Tibial artery (tissue), 4 donors: ENCODE measurements around the gene KCNQ1.

Source experiments
- DNase-seq, 2 donors: peaks; one replicate each; pipeline ENCODE4 v3.0.0-alpha.2; 2019
- H3K27ac ChIP-seq, 2 donors: fragments of 200-600 bp; sonication (generic) in 1 of 2; 1 replicate in 1 of 2; 2 replicates in 1 of 2; pipeline ENCODE4 v1.5.1; 2018 to 2019; ENCODE audit warnings: mild to moderate bottlenecking in 1 of 2
- H3K27me3 ChIP-seq, 2 donors: fragments of 200-600 bp; sonication (generic) in 1 of 2; one replicate each; pipeline versions ENCODE4 v1.5.1 to v1.6.0; 2016 to 2019
- H3K36me3 ChIP-seq, 3 donors: fragments of 200-600 bp; sonication (generic) in 2 of 3; one replicate each; pipeline ENCODE4 v1.5.1; 2016 to 2019; ENCODE audit warnings: mild to moderate bottlenecking in 2 of 3
- H3K4me1 ChIP-seq, 4 donors: fragments of 200-600 bp; sonication (generic) in 2 of 4; 1 replicate in 3 of 4; 2 replicates in 1 of 4; pipeline ENCODE4 v1.5.1; 2016 to 2019
- H3K4me3 ChIP-seq, 2 donors: fragments of 200-600 bp; sonication (generic) in 1 of 2; 1 replicate in 1 of 2; 2 replicates in 1 of 2; pipeline ENCODE4 v1.5.1; 2018 to 2019; ENCODE audit warnings: mild to moderate bottlenecking in 2 of 2
- H3K9me3 ChIP-seq, 3 donors: fragments of 200-600 bp; sonication (generic) in 1 of 3; one replicate each; pipeline ENCODE4 v1.5.1; 2016 to 2019
- intact Hi-C: fragments of 100-400 bp; cut with DNase I; formaldehyde crosslinking; loops from one replicate; pipeline ENCODE4 v1.15.0; 2023; ENCODE audit warnings: low total_unique reads
- TF ChIP-seq, protein P1 (sequence below), 2 experiments: fragments of 200-600 bp in 1 of 2; fragments of 450-650 bp in 1 of 2; IDR thresholded peaks; one replicate each; pipeline ENCODE4 v1.5.1; 2017 to 2019; ENCODE audit warnings: antibody characterized with exemption in 2 of 2, mild to moderate bottlenecking in 1 of 2, moderate library complexity in 1 of 2

KCNQ1 gene

DNA sequence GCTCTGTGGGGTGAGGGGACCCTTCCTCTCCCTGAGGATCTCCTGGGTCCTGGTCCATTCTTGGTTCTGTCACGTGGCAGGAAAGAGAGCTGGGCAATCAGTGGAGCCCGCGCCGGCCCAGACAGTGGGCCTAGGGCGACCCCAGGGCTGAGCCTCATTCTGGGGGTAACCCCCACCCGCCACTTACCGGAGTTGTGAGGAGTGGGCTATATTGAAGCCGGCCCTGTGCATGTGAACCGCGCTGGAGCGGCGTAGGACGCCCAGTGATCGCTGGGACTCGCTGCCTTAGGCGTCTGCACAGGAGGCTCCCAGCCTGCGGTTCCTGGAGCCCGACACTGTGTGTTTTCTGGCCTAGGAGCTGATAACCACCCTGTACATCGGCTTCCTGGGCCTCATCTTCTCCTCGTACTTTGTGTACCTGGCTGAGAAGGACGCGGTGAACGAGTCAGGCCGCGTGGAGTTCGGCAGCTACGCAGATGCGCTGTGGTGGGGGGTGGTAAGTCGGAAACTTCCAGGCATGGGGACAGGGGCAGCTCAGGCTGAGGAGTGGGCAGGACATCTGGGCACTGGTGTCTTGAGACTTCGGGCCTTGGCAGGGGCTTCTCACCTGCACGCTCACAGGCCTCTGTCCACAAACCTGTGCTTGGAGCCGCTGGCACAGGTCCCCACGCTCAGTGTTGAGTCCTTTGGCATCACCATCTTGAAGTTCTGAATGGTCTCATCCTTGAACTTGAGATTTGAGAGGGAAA lies 127.9 kb downstream of the KCNQ1 start:
- Histone ChIP-seq H3K4me3 (no peak overlapping the region), H3K27ac (no peak overlapping the region), H3K9me3 (no peaks in the 10 kb centered on the region), H3K36me3 (no peaks in the 10 kb centered on the region), H3K4me1 (no peaks in the 10 kb centered on the region), H3K27me3 (no peaks in the 10 kb centered on the region)
- peak in 1 of 2 donors; percentile 50 for DNase-seq
- TF ChIP-seq, protein P1, sequence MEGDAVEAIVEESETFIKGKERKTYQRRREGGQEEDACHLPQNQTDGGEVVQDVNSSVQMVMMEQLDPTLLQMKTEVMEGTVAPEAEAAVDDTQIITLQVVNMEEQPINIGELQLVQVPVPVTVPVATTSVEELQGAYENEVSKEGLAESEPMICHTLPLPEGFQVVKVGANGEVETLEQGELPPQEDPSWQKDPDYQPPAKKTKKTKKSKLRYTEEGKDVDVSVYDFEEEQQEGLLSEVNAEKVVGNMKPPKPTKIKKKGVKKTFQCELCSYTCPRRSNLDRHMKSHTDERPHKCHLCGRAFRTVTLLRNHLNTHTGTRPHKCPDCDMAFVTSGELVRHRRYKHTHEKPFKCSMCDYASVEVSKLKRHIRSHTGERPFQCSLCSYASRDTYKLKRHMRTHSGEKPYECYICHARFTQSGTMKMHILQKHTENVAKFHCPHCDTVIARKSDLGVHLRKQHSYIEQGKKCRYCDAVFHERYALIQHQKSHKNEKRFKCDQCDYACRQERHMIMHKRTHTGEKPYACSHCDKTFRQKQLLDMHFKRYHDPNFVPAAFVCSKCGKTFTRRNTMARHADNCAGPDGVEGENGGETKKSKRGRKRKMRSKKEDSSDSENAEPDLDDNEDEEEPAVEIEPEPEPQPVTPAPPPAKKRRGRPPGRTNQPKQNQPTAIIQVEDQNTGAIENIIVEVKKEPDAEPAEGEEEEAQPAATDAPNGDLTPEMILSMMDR (IDR thresholded peaks at IDR 0.05) = no peak
- intact Hi-C loops = no loop called here

DNA sequence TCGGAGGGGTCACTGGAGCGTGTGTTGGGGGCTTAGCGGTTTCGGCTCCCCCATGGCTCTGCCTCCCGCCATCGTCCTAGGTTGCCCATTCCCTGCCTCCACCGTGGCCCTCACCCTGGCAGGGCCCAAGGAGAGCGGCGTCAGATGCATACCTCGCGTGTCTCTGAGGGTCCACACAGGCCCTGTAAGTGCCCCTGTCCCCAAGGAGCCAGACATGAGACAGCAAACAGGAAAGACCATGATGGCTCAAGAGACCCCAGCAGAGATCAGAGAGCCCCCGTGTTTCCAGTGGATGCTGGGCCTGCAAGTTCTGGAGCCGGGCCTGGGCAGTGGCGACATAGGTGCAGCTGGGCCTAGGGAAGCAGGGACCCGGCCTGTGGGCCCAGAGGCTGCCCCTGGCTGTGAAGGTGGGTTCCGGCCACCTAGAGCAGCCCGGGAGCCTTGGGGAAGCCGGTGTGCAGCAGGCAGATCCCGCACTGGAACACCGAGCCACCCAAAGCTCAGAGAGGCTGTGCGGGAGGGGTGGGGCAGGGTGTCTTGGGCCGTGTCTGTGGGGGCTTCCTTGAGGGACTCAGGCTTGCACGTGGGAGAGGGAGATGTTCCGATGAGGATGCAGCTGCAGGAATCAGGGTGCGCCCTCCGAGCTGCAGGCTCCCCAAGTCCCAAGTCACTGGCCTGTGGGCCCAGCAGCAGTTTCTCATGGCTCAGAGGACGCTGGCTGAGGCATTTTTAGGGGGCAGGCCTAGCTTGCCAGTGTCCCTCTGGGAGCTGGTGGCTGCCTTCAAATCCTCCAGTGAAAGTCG lies 128.6 kb downstream of the KCNQ1 start:
- Histone ChIP-seq H3K4me1 (no peaks in the 10 kb centered on the region), H3K27ac (no peak overlapping the region), H3K9me3 (no peaks in the 10 kb centered on the region), H3K36me3 (no peaks in the 10 kb centered on the region), H3K27me3 (no peaks in the 10 kb centered on the region), H3K4me3 (no peak overlapping the region)
- peak; percentile 14 to 60 for DNase-seq
- intact Hi-C loops = no loop called here
- TF ChIP-seq, protein P1 (IDR thresholded peaks at IDR 0.05) = no peak

DNA sequence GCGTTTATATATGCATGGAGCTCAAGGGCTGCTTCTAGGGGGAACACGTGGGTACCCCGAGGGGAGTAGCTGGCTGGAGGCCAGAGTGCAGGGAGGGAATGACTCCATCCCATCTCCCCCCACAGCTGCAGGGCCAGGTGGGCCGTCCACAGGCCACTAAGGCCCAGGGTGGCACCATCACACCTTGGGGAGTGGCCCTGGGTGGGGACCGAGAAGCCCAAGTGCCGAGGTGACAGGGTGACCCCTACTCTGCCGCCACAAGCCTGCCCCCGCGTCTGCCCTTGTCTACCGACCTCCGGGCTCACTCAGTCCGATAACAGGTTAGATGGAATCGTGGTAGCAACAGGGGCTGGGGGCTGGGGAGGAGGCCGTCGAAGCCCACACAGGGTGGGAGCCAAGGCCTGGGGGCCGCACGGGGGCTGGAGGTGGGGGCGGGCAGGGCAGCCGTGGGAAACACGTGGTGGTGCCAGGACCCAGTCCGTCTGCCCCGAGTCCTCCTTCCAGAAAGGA lies 129.3 kb downstream of the KCNQ1 start:
- peak; percentile 8 to 61 for DNase-seq
- H3K4me3 ChIP-seq = no peak overlapping the region
- no peak overlapping the region for H3K27ac ChIP-seq
- TF ChIP-seq, protein P1 (IDR thresholded peaks at IDR 0.05) = no peak
- no peaks in the 10 kb centered on the region for H3K36me3 ChIP-seq
- no peaks in the 10 kb centered on the region for H3K9me3 ChIP-seq
- H3K27me3 ChIP-seq = no peaks in the 10 kb centered on the region
- H3K4me1 ChIP-seq = no peaks in the 10 kb centered on the region
- intact Hi-C loops = no loop called here

DNA sequence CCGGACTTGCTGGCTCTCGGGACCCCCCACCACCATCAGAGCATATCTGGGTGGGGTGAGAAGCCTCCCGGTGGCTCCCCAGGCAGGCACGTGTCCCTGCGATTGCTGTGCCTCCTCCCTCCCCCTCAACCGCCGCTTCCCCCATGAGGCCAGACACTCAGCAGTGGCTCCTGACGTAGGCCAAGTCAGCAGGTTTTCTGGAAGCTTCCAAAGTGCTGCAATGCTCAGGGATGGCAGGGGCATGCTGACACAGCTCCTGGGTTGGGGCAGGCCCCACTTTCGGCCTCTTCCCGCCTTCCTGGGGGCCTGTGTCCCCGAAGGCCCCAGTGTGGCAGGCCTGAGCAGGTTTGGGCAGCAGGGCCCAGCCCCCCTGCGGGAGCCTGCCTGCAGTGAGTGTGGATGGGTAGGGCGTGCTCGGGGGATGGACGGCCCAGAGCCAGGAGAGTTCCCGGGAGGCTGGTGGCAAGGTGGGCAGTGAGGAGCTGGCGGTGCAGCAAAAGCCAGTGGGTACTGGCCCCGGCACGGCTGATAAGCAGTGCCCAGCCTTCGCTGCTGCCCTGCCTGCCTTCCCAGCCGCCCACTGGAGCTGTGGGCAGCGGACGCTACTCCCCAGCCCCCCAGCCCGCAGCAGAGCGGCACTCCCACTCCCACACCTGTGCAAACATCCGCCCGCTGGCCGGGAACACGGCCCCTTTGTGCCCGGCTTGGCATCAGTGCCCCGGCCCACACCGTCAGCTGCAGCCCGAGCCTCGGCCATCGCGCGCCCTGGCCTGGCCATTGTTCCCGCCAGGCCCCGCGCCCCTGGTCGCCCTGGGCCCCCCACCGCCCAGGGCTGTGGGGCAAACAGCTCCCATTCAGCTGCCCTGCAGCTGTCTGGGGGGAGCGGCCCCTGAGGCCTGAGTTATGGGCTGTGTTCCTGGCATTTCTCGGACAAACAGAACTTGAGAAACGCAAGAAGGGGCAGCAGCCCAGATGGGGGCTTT lies 130.0 kb downstream of the KCNQ1 start:
- no peaks in the 10 kb centered on the region for H3K9me3 ChIP-seq
- TF ChIP-seq, protein P1 (IDR thresholded peaks at IDR 0.05) = no peak
- H3K4me3 ChIP-seq = no peak overlapping the region
- no peaks in the 10 kb centered on the region for H3K4me1 ChIP-seq
- intact Hi-C loops = no loop called here
- no peak overlapping the region for H3K27ac ChIP-seq
- DNase-seq = peak; percentile 17 to 59
- H3K27me3 ChIP-seq = no peaks in the 10 kb centered on the region
- no peaks in the 10 kb centered on the region for H3K36me3 ChIP-seq

DNA sequence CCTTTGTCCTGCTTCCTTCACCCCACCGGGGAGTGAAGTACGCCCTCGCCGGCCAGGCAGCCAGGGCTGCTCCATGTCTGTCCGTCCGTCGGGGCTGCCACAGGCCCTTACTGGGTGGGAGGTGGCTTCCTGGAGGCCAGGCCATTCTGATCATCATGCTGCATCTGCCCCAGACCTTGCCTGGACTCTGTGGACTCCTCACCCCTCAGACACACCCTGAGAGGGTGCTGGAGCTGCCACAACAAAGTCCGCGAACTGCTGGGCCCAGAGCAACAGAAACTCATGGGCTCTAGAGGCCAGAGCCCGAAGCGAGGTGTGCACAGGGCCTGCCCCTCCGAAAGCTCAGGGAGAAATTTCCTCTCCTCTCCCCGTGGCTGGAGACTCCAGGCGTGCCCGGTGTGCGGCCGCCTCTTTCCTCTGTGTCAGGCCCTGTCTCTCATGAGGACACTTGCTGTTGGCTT lies 130.8 kb downstream of the KCNQ1 start:
- no peaks in the 10 kb centered on the region for H3K9me3 ChIP-seq
- TF ChIP-seq, protein P1 (IDR thresholded peaks at IDR 0.05) = no peak
- DNase-seq = peak; percentile 11 to 41
- no peaks in the 10 kb centered on the region for H3K36me3 ChIP-seq
- no peak overlapping the region for H3K4me3 ChIP-seq
- peaks cover 0 to 6% (median 0%) of the 10 kb centered on the region in 4 donors for H3K4me1 ChIP-seq
- H3K27ac ChIP-seq = no peak overlapping the region
- intact Hi-C loops = no loop called here
- no peaks in the 10 kb centered on the region for H3K27me3 ChIP-seq
